ENCODE results near the gene CCDC183.
A peak's percentile ranks its signal among the peaks of the same experiment; 100 is the strongest.
"Not testable (repeated sequence)": the region's sequence is repeated elsewhere in the genome, so short reads cannot be mapped to it uniquely, and the experiment has no call there.

The CCDC183 gene

DNA sequence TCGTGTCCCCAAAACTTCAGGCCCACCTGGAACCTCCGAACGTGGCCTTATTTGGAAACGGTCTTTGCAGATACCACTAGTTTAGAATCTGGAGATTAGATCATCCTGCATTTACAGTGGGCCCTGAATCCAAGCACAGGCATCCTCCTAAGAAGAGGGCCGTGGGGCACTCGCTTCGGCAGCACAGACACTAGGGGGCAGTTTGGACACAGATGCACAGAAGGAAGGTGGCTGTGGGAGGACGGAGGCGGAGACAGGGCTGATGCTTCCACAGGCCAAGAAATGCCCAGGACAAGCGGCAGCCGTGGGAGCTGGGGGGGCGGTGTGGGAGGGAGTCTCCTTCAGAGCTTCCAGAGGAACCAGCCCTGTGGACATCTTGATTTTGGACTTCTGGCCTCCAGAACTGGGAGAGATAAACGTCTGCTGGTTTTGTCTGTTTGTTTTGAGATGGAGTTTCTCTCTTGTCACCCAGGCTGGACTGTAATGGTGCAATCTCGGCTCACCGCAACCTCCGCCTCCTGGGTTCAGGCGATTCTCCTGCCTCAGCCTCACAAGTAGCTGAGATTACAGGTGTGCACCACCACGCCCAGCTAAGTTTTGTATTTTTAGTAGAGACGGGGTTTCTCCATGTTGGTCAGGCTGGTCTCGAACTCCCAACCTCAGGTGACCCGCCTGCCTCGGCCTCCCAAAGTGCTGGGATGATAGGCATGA, 35.1 kb upstream of the CCDC183 start:
- DNase-seq = peak in 1 of 2 experiments; percentile 23

- no peak for DNase-seq
Observed at GRCh38 chr9:136761545-136761981, 34.6 kb upstream of the CCDC183 start.

DNA sequence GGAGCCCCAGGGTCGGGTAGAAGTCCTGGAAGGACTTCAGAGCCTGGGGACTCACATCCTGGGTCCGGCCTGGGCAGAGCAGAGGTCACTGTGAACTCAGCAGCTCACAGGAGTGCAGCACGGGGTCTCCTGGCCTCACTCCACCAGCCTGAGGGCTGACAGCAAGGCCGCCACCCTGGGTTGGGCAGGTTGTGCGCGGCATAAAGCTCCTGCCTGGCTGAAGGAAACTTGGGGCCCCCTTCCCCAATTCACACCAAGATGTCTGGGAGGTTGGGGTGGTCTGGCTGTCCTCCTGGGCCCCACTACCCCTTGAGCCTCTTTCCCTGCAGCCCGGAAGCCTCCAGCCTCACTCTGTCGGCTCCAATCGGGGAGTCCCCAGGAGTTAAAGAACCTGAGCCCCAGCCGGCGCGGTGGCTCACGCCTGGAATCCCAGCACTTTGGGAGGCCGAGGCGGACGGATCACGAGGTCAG, 33.9 kb upstream of the CCDC183 start:
- no peak for DNase-seq

- peak; percentile 26 to 53 for DNase-seq
Observed at GRCh38 chr9:136762915-136763648, 33.1 kb upstream of the CCDC183 start.

- DNase-seq = no peak
Observed at GRCh38 chr9:136763649-136764035, 32.5 kb upstream of the CCDC183 start.

GRCh38 chr9:136764301-136764891, 31.7 kb upstream of the CCDC183 start, which contains the start of gene LCN15:
TSS of gene LCN15 (minus strand) at chr9:136764518. CDS start at chr9:136764488, 30 bp downstream.
- DNase-seq = no peak

- DNase-seq = no peak
Observed at GRCh38 chr9:136765041-136765440, 31.1 kb upstream of the CCDC183 start.

DNA sequence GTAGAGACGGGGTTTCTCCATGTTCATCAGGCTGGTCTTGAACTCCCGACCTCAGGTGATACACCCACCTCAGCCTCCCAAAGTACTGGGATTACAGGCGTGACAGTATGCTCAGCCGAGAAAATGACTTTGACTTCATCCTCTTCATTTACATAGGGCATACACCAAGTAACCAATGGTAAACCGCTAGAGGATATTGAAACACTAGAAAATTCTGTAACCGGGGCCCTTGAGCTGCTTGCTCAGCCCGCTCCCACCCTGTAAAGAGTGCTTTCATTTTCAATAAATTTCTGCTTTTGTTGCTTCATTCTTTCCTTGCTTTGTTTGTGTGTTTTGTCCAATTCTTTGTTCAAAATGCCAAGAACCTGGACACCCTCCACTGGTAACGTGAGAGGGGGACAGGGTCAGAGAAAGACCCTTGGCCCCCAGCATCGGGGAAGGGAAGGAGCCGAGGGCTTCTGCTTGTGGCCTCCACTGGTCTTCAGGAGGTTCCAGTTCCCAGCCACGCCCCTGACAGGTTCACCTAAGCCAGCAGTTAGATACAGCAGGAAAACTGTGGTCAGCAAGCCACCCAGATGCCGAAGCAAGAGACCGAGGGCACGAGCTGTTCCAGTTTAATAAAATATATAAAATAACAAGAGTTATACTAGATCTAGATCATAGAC, 30.3 kb upstream of the CCDC183 start:
- DNase-seq = not testable (repeated sequence)

DNA sequence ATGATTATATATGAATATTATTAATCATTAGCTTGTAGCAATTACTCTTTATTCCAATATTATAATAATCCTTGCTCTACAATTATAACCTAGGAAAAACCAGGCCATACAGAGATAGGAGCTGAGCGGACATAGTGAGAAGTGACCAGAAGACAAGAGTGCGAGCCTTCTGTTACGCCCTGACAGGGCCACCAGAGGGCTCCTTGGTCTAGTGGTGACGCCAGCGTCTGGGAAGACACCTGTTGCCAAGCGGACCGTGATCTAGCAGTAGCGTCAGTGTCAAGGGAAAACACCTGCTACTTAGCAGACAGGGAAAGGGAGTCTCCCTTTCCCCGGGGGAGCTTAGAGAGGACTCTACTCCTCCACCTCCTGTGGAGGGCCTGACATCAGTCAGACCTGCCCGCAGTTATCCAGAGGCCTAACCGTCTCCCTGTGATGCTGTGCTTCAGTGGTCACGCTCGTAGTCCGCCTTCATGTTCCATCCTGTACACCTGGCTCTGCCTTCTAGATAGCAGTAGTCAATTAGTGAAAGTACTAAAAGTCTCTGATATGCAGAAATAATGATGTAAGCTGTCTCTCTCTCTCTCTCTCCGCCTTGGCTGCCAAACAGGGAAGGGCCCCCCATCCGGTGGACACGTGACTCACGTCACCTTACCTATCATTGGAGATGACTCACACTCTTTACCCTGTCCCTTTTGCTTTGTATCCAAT, 29.6 kb upstream of the CCDC183 start:
- peak; percentile 38 to 42 for DNase-seq

GRCh38 chr9:136769710-136770191, 26.4 kb upstream of the CCDC183 start:
- peak; percentile 25 to 54 for DNase-seq

DNA sequence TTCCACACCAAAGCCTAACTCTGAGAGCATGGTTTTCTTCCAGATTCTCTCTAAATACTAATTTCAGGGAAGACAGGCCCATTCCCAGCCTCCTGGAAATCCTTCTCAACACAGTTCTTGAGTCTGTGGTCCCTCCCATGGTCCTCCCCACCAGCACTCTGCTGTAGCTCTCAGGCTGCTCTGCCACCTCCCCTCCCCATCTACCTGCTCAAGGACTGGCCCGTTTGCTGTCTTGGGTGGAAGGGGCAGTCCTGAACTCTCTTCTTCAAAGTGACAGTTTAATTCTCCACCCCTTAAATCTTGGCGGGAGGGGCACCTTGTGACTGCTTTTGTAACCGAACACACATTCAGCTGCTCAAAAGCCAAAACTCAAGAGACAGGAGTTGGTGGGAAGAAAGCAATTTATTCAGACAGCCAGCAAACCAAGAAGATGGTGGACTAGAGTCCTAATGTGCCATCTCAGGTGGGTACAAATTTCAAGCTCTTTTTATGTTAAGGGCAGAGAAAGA, 24.2 kb upstream of the CCDC183 start:
- DNase-seq = no peak

- no peak for DNase-seq
Observed at GRCh38 chr9:136773386-136774044, 22.6 kb upstream of the CCDC183 start.

GRCh38 chr9:136774416-136775045, 21.6 kb upstream of the CCDC183 start:
- no peak for DNase-seq

DNA sequence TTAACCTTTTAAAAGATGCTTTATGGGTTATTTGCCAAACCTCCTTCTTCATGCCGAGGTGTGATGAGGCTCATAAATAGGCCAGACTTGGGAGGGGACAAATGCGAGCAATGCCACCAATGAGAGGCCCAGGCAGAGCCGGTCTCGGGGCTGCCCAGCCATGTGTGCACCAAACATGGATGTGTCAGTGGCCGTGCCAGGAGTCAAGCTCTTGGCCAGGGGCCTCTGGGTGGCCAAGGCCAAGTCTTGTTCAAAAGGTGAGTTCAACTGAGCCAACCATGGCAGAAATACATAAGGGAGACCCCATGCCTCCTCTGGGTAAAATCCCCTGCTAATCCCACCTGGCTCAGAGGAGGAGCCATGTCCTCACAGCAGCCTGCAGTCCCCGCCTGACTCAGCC, 20.9 kb upstream of the CCDC183 start:
- no peak for DNase-seq

- no peak for DNase-seq
Observed at GRCh38 chr9:136776947-136777346, 19.2 kb upstream of the CCDC183 start.

DNA sequence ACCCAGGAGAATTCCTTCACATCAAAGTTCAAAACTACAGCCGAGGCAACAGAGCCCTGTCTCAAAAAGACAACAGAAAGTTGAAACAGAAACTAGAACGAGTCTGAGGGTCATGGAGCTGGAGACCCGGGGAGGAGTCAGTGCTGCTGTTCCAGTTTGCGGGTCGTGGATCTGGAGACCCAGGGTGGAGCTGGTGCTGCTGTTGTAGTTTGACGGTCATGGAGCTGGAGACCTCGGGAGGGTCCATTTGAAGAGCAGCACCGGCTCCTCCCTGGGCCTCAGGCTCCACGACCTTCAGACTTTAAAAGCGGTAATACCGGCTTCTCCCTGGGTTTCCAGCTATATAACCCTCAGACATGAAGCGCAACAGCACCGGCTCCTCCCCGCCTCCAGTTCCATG, 18.8 kb upstream of the CCDC183 start:
- DNase-seq = no peak

- DNase-seq = no peak
Observed at GRCh38 chr9:136779808-136780207, 16.3 kb upstream of the CCDC183 start.

DNA sequence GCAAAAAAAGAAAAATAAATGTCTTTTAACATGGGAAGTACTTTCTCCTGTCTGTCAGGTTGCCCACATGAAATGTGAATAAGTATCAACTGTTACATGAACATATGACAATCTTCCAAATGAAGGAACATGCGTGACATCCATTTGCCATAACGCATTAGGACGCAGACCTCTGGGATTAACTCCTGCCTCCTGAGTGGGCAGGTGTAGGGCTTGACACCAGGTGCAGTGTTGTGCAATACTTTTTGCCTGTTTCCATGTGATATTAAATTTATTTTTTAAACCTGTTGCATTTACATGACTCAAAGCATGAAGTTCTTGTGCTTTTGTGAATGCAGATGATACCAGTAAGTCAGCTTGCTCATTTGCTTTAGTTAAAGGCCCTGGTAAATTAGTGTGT, 13.7 kb upstream of the CCDC183 start:
- DNase-seq = no peak

DNA sequence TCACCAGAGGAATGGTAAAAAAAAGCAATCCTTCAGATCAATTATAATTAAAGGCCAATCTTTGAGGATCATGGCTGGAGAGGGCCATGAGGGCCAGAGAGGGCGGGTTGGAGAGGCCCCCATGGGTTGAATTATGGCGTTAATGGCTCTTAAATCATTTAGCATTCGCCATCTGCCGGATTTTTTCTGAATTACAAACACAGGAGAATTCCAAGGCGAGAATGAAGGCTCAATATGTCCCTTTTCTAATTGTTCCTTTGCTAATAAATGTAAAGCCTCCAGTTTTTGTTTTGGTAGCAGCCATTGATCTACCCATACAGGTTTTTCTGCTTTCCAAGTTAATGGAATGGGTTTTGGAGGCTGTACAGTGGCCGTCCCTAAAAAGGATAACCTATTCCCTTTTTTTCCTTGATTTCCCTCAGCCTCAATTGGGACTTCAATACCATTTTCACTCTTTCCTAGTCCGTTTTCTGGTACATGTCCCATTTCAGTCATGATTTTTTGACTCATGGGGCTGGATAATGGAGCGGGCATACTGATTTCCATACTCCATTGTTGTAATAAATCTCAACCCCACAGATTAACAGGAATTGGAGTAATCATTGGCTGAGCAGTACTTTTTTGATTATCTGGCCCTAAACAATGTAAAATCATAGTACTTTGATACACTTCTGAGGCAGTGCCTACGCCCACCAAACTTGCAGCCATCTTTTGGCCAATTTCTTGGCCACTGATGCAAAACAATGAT, 11.7 kb upstream of the CCDC183 start:
- DNase-seq = no peak

- DNase-seq = no peak
Observed at GRCh38 chr9:136784997-136785361, 11.2 kb upstream of the CCDC183 start.
